Peyer's patch (tissue), 4 donors: Measurements from ENCODE around the gene KHDC4. TPM values are rescaled to one million over a fixed set of nuclear protein-coding genes. Genes with fewer than 3 reads are reported as not detected.
A peak's percentile ranks its signal among the peaks of the same experiment; 100 is the strongest.
"Not testable (repeated sequence)": the region's sequence is repeated elsewhere in the genome, so short reads cannot be mapped to it uniquely, and the experiment has no call there.

ENCODE experiments used
- DNase-seq, 3 donors: peaks; one replicate each; pipeline ENCODE4 v3.0.0-alpha.2; 2017 to 2019
- H3K27ac ChIP-seq, 4 donors: fragments of 200-600 bp; sonication (generic); one replicate each; pipeline ENCODE4 v1.5.1; 2016 to 2019
- H3K27me3 ChIP-seq, 2 donors: fragments of 200-600 bp; sonication (generic); one replicate each; pipeline ENCODE4 v1.5.1; 2019
- H3K36me3 ChIP-seq, 3 donors: fragments of 200-600 bp; sonication (generic); one replicate each; pipeline ENCODE4 v1.5.1; 2016 to 2019
- H3K4me1 ChIP-seq, 4 donors: fragments of 200-600 bp; sonication (generic); one replicate each; pipeline ENCODE4 v1.5.1; 2016 to 2019
- H3K4me3 ChIP-seq, 4 donors: fragments of 200-600 bp; sonication (generic); 1 replicate in 3 of 4; 2 replicates in 1 of 4; pipeline ENCODE4 v1.5.1; 2016 to 2019; ENCODE audit warnings: mild to moderate bottlenecking in 1 of 4
- H3K9me3 ChIP-seq, 4 donors: fragments of 200-600 bp; sonication (generic); one replicate each; pipeline ENCODE4 v1.5.1; 2016 to 2019; ENCODE audit warnings: mild to moderate bottlenecking in 1 of 4
- CTCF ChIP-seq, 6 experiments: fragments of 450-650 bp in 4 of 6; fragments of 200-600 bp in 2 of 6; sonication (generic) in 1 of 6; IDR thresholded peaks; one replicate each; pipeline ENCODE4 v1.5.1; 2017 to 2019; ENCODE audit warnings: antibody characterized with exemption in 6 of 6, mild to moderate bottlenecking in 3 of 6, moderate library complexity in 1 of 6
- POLR2A ChIP-seq, 2 donors: fragments of 450-650 bp; IDR thresholded peaks; one replicate each; pipeline ENCODE4 v1.5.1; 2017; ENCODE audit warnings: antibody characterized with exemption in 2 of 2, mild to moderate bottlenecking in 2 of 2, moderate library complexity in 2 of 2
- total RNA-seq, 4 donors: library from RNA; depleted of rRNA; stranded (reverse); fragments of >200 nt; gene quantifications; one replicate each; pipeline ENCODE4 v1.1.0, GENCODE V29; 2016

The KHDC4 gene
- total RNA-seq, 4 donors from 2014 or later, result 71.5 to 146 (median 96.4) TPM

GRCh38 chr1:155931332-155932038 lies 2.7 kb downstream of the KHDC4 start:
- peak overlapping the region in 3 of 4 donors; percentile 44 to 64 (median 58) for H3K27ac ChIP-seq
- H3K4me1 ChIP-seq, result peaks cover 0 to 48% (median 12%) of the 10 kb centered on the region in 4 donors
- no peaks in the 10 kb centered on the region for H3K27me3 ChIP-seq
- H3K9me3 ChIP-seq, result no peaks in the 10 kb centered on the region
- TF ChIP-seq POLR2A (IDR thresholded peaks at IDR 0.05) (peak; percentile 12 to 47), CTCF (IDR thresholded peaks at IDR 0.05) (no peak)
- DNase-seq, result peak in 1 of 3 donors; percentile 70
- peaks cover 0 to 54% (median 0%) of the 10 kb centered on the region in 3 donors for H3K36me3 ChIP-seq
- peak overlapping the region in 2 of 4 donors; percentile 30 to 78 for H3K4me3 ChIP-seq

DNA sequence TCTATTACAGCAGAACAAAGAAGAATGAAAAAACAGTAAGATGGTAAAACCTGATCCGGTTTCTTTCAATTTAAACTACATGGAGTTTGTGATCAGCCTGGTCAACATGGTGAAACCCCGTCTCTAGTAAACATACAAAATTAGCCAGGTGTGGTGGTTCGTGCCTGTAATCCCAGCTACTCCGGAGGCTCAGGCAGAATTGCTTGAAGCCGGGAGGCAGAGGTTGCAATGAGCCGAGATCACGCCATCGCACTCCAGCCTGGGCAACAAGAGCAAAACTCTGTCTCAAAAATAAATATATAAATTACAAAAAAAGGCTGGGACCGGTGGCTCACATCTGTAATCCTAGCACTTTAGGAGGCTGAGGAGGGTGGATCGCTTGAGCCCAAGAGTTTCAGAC lies 3.5 kb downstream of the KHDC4 start:
- H3K4me1 ChIP-seq, result peaks cover 0 to 48% (median 12%) of the 10 kb centered on the region in 4 donors
- peak overlapping the region in 2 of 4 donors; percentile 30 to 78 for H3K4me3 ChIP-seq
- DNase-seq, H3K27me3 ChIP-seq, H3K9me3 ChIP-seq: not testable (repeated sequence)
- peaks cover 0 to 62% (median 0%) of the 10 kb centered on the region in 3 donors for H3K36me3 ChIP-seq
- H3K27ac ChIP-seq, result peak overlapping the region in 3 of 4 donors; percentile 44 to 71 (median 64)

GRCh38 chr1:155929057-155929456 lies 5.2 kb downstream of the KHDC4 start:
- Histone ChIP-seq H3K36me3 (peaks cover 0 to 78% (median 3%) of the 10 kb centered on the region in 3 donors), H3K4me3 (no peak overlapping the region), H3K27ac (peak overlapping the region in 2 of 4 donors; percentile 18 to 27), H3K27me3 (no peaks in the 10 kb centered on the region), H3K4me1 (peaks cover 0 to 48% (median 12%) of the 10 kb centered on the region in 4 donors), H3K9me3 (no peaks in the 10 kb centered on the region)
- TF ChIP-seq CTCF (IDR thresholded peaks at IDR 0.05) (no peak), POLR2A (IDR thresholded peaks at IDR 0.05) (no peak)
- DNase-seq, result no peak

DNA sequence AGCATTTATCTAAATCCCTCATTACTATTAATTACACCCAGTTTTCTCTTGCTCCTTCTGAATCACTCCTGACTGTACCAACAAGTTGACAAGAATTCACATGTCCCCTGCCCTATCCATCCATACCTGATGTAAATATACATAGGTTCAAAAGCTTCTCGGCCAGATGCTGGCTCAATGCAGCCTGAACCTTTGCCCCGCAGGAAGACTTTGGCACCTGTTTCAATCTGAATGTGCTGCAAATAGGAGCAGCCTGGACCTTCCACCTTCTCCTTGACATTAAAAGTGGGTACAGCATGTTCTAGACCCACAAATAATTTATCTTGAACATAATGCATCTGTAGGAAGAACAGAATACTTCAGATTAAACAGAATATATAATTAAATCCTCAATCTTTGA lies 8.7 kb downstream of the KHDC4 start:
- peaks cover 0 to 17% (median 2%) of the 10 kb centered on the region in 4 donors for H3K4me1 ChIP-seq
- DNase-seq, result peak in 2 of 3 donors; percentile 74 to 75
- no peak for TF ChIP-seq POLR2A (IDR thresholded peaks at IDR 0.05)
- peaks cover 3 to 93% (median 8%) of the 10 kb centered on the region in 3 donors for H3K36me3 ChIP-seq
- H3K27me3 ChIP-seq, result no peaks in the 10 kb centered on the region
- peak overlapping the region in 2 of 4 donors; percentile 53 to 57 for H3K27ac ChIP-seq
- H3K4me3 ChIP-seq, result no peak overlapping the region
- H3K9me3 ChIP-seq, result no peaks in the 10 kb centered on the region

GRCh38 chr1:155920717-155921116 lies 13.5 kb downstream of the KHDC4 start:
- Histone ChIP-seq H3K4me1 (no peaks in the 10 kb centered on the region), H3K27ac (no peak overlapping the region), H3K4me3 (no peak overlapping the region), H3K27me3 (no peaks in the 10 kb centered on the region), H3K9me3 (no peaks in the 10 kb centered on the region), H3K36me3 (peaks cover 3 to 100% (median 10%) of the 10 kb centered on the region in 3 donors)
- no peak for DNase-seq
- no peak for TF ChIP-seq POLR2A (IDR thresholded peaks at IDR 0.05)
- TF ChIP-seq CTCF (IDR thresholded peaks at IDR 0.05), result no peak

DNA sequence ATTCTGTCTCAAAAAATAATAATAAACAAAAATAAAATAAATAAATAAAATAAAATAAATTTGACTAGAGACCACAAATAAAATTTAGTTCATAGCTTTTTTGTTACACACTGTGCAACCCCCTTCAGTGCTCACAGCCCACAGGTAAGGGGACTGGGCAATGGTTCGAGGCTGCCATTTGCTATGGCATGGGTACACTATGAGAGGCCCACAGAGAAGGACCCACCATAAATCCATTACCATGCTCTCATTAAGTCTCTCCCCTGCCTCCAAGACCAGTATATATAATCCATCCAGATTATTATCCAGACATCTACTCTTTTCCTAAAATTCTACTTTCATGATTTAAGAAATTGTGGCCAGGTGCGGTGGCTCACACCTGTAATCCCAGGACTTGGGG lies 14.4 kb downstream of the KHDC4 start:
- H3K4me1 ChIP-seq, result no peaks in the 10 kb centered on the region
- H3K27me3 ChIP-seq, result no peaks in the 10 kb centered on the region
- peaks cover 0 to 100% (median 10%) of the 10 kb centered on the region in 3 donors for H3K36me3 ChIP-seq
- no peaks in the 10 kb centered on the region for H3K9me3 ChIP-seq
- H3K27ac ChIP-seq, result no peak overlapping the region
- no peak for DNase-seq
- TF ChIP-seq POLR2A (IDR thresholded peaks at IDR 0.05) (no peak), CTCF (IDR thresholded peaks at IDR 0.05) (no peak)
- no peak overlapping the region for H3K4me3 ChIP-seq
